Measurements from ENCODE around the gene MICAL2.

Gene MICAL2

GRCh38 chr11:12166299-12167060, 56.1 kb downstream of the MICAL2 start:
- Histone ChIP-seq H3K4me1 (ENCODE audit: control insufficient read depth in 5 of 5, insufficient read depth in 5 of 5, low read length in 5 of 5) (peaks cover 0 to 11% (median 9%) of the 10 kb centered on the region in 5 donors), H3K27me3 (ENCODE audit: control insufficient read depth in 5 of 5, insufficient read depth in 4 of 5, low read length in 5 of 5) (no peaks in the 10 kb centered on the region), H3K4me3 (ENCODE audit: low read depth in 1 of 5, low read length in 5 of 5) (no peak overlapping the region), H3K36me3 (ENCODE audit: control insufficient read depth in 5 of 5, insufficient read depth in 5 of 5, low read length in 5 of 5) (peaks cover 0 to 22% (median 0%) of the 10 kb centered on the region in 5 donors), H3K9ac (ENCODE audit: low read length in 5 of 5) (no peak overlapping the region), H3K9me3 (ENCODE audit: control insufficient read depth in 5 of 5, low read length in 5 of 5) (no peaks in the 10 kb centered on the region), H3K27ac (ENCODE audit: low read depth, low read length) (no peak overlapping the region)

GRCh38 chr11:12167061-12168000, 56.9 kb downstream of the MICAL2 start:
- no peak overlapping the region for H3K9ac ChIP-seq (ENCODE audit: low read length in 5 of 5)
- H3K36me3 ChIP-seq (ENCODE audit: control insufficient read depth in 5 of 5, insufficient read depth in 5 of 5, low read length in 5 of 5) = peaks cover 0 to 18% (median 0%) of the 10 kb centered on the region in 5 donors
- peaks cover 0 to 11% (median 9%) of the 10 kb centered on the region in 5 donors for H3K4me1 ChIP-seq (ENCODE audit: control insufficient read depth in 5 of 5, insufficient read depth in 5 of 5, low read length in 5 of 5)
- H3K4me3 ChIP-seq (ENCODE audit: low read depth in 1 of 5, low read length in 5 of 5) = no peak overlapping the region
- H3K9me3 ChIP-seq (ENCODE audit: control insufficient read depth in 5 of 5, low read length in 5 of 5) = peaks cover 0 to 3% (median 3%) of the 10 kb centered on the region in 5 donors
- no peaks in the 10 kb centered on the region for H3K27me3 ChIP-seq (ENCODE audit: control insufficient read depth in 5 of 5, insufficient read depth in 4 of 5, low read length in 5 of 5)
- no peak overlapping the region for H3K27ac ChIP-seq (ENCODE audit: low read depth, low read length)

- H3K4me3 ChIP-seq (ENCODE audit: low read depth in 1 of 5, low read length in 5 of 5) = no peak overlapping the region
- no peak overlapping the region for H3K9ac ChIP-seq (ENCODE audit: low read length in 5 of 5)
- peaks cover 0 to 11% (median 9%) of the 10 kb centered on the region in 5 donors for H3K4me1 ChIP-seq (ENCODE audit: control insufficient read depth in 5 of 5, insufficient read depth in 5 of 5, low read length in 5 of 5)
- peaks cover 0 to 3% (median 3%) of the 10 kb centered on the region in 5 donors for H3K9me3 ChIP-seq (ENCODE audit: control insufficient read depth in 5 of 5, low read length in 5 of 5)
- H3K27me3 ChIP-seq (ENCODE audit: control insufficient read depth in 5 of 5, insufficient read depth in 4 of 5, low read length in 5 of 5) = no peaks in the 10 kb centered on the region
- peaks cover 0 to 12% (median 0%) of the 10 kb centered on the region in 5 donors for H3K36me3 ChIP-seq (ENCODE audit: control insufficient read depth in 5 of 5, insufficient read depth in 5 of 5, low read length in 5 of 5)
- H3K27ac ChIP-seq (ENCODE audit: low read depth, low read length) = no peak overlapping the region
These were observed 57.7 kb downstream of the MICAL2 start for GRCh38 chr11:12168114-12168513.

- H3K27me3 ChIP-seq (ENCODE audit: control insufficient read depth in 5 of 5, insufficient read depth in 4 of 5, low read length in 5 of 5) = no peaks in the 10 kb centered on the region
- peaks cover 0 to 3% (median 3%) of the 10 kb centered on the region in 5 donors for H3K9me3 ChIP-seq (ENCODE audit: control insufficient read depth in 5 of 5, low read length in 5 of 5)
- peaks cover 0 to 11% (median 9%) of the 10 kb centered on the region in 5 donors for H3K4me1 ChIP-seq (ENCODE audit: control insufficient read depth in 5 of 5, insufficient read depth in 5 of 5, low read length in 5 of 5)
- no peak overlapping the region for H3K9ac ChIP-seq (ENCODE audit: low read length in 5 of 5)
- H3K4me3 ChIP-seq (ENCODE audit: low read depth in 1 of 5, low read length in 5 of 5) = no peak overlapping the region
- no peak overlapping the region for H3K27ac ChIP-seq (ENCODE audit: low read depth, low read length)
- no peaks in the 10 kb centered on the region for H3K36me3 ChIP-seq (ENCODE audit: control insufficient read depth in 5 of 5, insufficient read depth in 5 of 5, low read length in 5 of 5)
These were observed 59.4 kb downstream of the MICAL2 start for GRCh38 chr11:12169822-12170221.

GRCh38 chr11:12170501-12170900, 60.1 kb downstream of the MICAL2 start:
- Histone ChIP-seq H3K36me3 (ENCODE audit: control insufficient read depth in 5 of 5, insufficient read depth in 5 of 5, low read length in 5 of 5) (no peaks in the 10 kb centered on the region), H3K27me3 (ENCODE audit: control insufficient read depth in 5 of 5, insufficient read depth in 4 of 5, low read length in 5 of 5) (no peaks in the 10 kb centered on the region), H3K9me3 (ENCODE audit: control insufficient read depth in 5 of 5, low read length in 5 of 5) (peaks cover 0 to 3% (median 3%) of the 10 kb centered on the region in 5 donors), H3K9ac (ENCODE audit: low read length in 5 of 5) (no peak overlapping the region), H3K27ac (ENCODE audit: low read depth, low read length) (no peak overlapping the region), H3K4me3 (ENCODE audit: low read depth in 1 of 5, low read length in 5 of 5) (no peak overlapping the region), H3K4me1 (ENCODE audit: control insufficient read depth in 5 of 5, insufficient read depth in 5 of 5, low read length in 5 of 5) (peaks cover 0 to 11% (median 9%) of the 10 kb centered on the region in 5 donors)

GRCh38 chr11:12170984-12171383, 60.6 kb downstream of the MICAL2 start:
- H3K4me3 ChIP-seq (ENCODE audit: low read depth in 1 of 5, low read length in 5 of 5) = no peak overlapping the region
- no peaks in the 10 kb centered on the region for H3K27me3 ChIP-seq (ENCODE audit: control insufficient read depth in 5 of 5, insufficient read depth in 4 of 5, low read length in 5 of 5)
- peaks cover 0 to 11% (median 9%) of the 10 kb centered on the region in 5 donors for H3K4me1 ChIP-seq (ENCODE audit: control insufficient read depth in 5 of 5, insufficient read depth in 5 of 5, low read length in 5 of 5)
- H3K9me3 ChIP-seq (ENCODE audit: control insufficient read depth in 5 of 5, low read length in 5 of 5) = peaks cover 0 to 3% (median 3%) of the 10 kb centered on the region in 5 donors
- no peak overlapping the region for H3K27ac ChIP-seq (ENCODE audit: low read depth, low read length)
- no peak overlapping the region for H3K9ac ChIP-seq (ENCODE audit: low read length in 5 of 5)
- no peaks in the 10 kb centered on the region for H3K36me3 ChIP-seq (ENCODE audit: control insufficient read depth in 5 of 5, insufficient read depth in 5 of 5, low read length in 5 of 5)

GRCh38 chr11:12171921-12172320, 61.5 kb downstream of the MICAL2 start:
- H3K27ac ChIP-seq (ENCODE audit: low read depth, low read length) = no peak overlapping the region
- peaks cover 0 to 11% (median 9%) of the 10 kb centered on the region in 5 donors for H3K4me1 ChIP-seq (ENCODE audit: control insufficient read depth in 5 of 5, insufficient read depth in 5 of 5, low read length in 5 of 5)
- no peak overlapping the region for H3K9ac ChIP-seq (ENCODE audit: low read length in 5 of 5)
- peaks cover 0 to 3% (median 3%) of the 10 kb centered on the region in 5 donors for H3K9me3 ChIP-seq (ENCODE audit: control insufficient read depth in 5 of 5, low read length in 5 of 5)
- H3K4me3 ChIP-seq (ENCODE audit: low read depth in 1 of 5, low read length in 5 of 5) = no peak overlapping the region
- H3K27me3 ChIP-seq (ENCODE audit: control insufficient read depth in 5 of 5, insufficient read depth in 4 of 5, low read length in 5 of 5) = no peaks in the 10 kb centered on the region
- no peaks in the 10 kb centered on the region for H3K36me3 ChIP-seq (ENCODE audit: control insufficient read depth in 5 of 5, insufficient read depth in 5 of 5, low read length in 5 of 5)

- H3K9ac ChIP-seq (ENCODE audit: low read length in 5 of 5) = no peak overlapping the region
- H3K27ac ChIP-seq (ENCODE audit: low read depth, low read length) = no peak overlapping the region
- no peaks in the 10 kb centered on the region for H3K36me3 ChIP-seq (ENCODE audit: control insufficient read depth in 5 of 5, insufficient read depth in 5 of 5, low read length in 5 of 5)
- peaks cover 0 to 9% (median 6%) of the 10 kb centered on the region in 5 donors for H3K4me1 ChIP-seq (ENCODE audit: control insufficient read depth in 5 of 5, insufficient read depth in 5 of 5, low read length in 5 of 5)
- no peak overlapping the region for H3K4me3 ChIP-seq (ENCODE audit: low read depth in 1 of 5, low read length in 5 of 5)
- H3K27me3 ChIP-seq (ENCODE audit: control insufficient read depth in 5 of 5, insufficient read depth in 4 of 5, low read length in 5 of 5) = no peaks in the 10 kb centered on the region
- peaks cover 0 to 3% (median 3%) of the 10 kb centered on the region in 5 donors for H3K9me3 ChIP-seq (ENCODE audit: control insufficient read depth in 5 of 5, low read length in 5 of 5)
These were observed 62.2 kb downstream of the MICAL2 start for GRCh38 chr11:12172493-12173013.

GRCh38 chr11:12173111-12173510, 62.7 kb downstream of the MICAL2 start:
- Histone ChIP-seq H3K36me3 (ENCODE audit: control insufficient read depth in 5 of 5, insufficient read depth in 5 of 5, low read length in 5 of 5) (no peaks in the 10 kb centered on the region), H3K27me3 (ENCODE audit: control insufficient read depth in 5 of 5, insufficient read depth in 4 of 5, low read length in 5 of 5) (no peaks in the 10 kb centered on the region), H3K27ac (ENCODE audit: low read depth, low read length) (no peak overlapping the region), H3K4me3 (ENCODE audit: low read depth in 1 of 5, low read length in 5 of 5) (no peak overlapping the region), H3K9me3 (ENCODE audit: control insufficient read depth in 5 of 5, low read length in 5 of 5) (peaks cover 0 to 3% (median 3%) of the 10 kb centered on the region in 5 donors), H3K4me1 (ENCODE audit: control insufficient read depth in 5 of 5, insufficient read depth in 5 of 5, low read length in 5 of 5) (peaks cover 0 to 9% (median 6%) of the 10 kb centered on the region in 5 donors), H3K9ac (ENCODE audit: low read length in 5 of 5) (no peak overlapping the region)

Data from subcutaneous abdominal adipose tissue (tissue), 5 donors.